IPS-NIHi11 (cell line): ENCODE data around the gene COL12A1.

Source experiments
- DNase-seq: peaks from one replicate; pipeline ENCODE4 v3.0.0; 2012; ENCODE audit warnings: mixed read lengths, low spot score

COL12A1 gene

DNA sequence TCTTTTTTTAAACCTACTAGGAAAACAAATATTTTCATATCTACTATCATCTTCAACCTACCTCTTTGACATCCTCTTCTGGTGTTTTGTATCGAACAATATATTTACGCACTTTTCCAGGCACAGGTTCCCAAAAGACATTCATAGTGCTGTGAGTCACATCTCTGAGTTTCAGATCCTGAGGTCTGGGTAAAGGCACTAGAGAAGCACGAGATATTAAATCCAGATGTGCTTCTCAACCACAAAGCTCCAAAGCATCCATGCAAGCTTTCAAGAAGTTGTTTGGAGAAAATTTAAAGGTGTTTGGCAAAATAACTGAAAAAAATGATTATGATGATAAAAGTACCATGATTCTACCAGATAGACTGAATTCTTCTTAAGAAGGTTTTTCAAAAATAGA, 62.7 kb downstream of the COL12A1 start:
- no peak for DNase-seq

- no peak for DNase-seq
Observed at GRCh38 chr6:75142721-75143120, 63.1 kb downstream of the COL12A1 start.

DNA sequence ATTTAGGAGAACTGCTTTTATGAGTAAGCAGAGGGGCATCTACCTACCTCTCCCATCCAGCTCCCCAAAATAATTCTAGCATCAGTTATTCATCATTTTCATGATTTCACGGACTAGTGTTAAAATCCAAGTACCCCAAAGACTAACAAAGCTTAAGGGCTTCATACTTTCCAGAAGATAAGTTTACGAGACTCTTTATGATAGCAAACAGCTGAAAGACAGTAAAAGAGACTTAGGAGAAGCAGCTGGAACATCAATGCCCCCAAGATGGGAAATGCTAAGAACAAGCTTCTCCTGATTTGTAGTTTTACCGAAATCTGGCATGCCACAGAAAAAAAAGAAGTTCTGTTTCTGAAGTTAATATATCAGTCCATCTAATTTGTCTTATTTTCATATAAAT, 70.0 kb downstream of the COL12A1 start:
- DNase-seq, result no peak

DNA sequence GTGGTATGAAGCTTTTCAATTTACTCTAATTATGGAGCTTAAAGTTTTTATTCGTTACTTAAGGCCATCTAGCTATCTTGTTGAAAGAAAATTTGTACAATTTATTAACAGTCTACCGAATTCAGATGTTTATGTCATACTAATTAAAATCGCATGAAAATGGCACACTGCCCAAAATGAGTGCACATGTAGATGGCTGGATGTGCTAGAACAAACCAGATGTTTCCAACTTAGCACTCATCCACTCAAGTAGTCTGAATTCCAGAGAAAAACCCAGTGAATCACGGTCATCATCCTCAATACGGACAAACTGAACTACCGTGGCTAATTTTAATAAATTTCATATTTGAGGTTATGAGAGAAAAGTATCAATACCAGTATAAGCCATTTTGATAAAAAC, 70.4 kb downstream of the COL12A1 start:
- no peak for DNase-seq

DNA sequence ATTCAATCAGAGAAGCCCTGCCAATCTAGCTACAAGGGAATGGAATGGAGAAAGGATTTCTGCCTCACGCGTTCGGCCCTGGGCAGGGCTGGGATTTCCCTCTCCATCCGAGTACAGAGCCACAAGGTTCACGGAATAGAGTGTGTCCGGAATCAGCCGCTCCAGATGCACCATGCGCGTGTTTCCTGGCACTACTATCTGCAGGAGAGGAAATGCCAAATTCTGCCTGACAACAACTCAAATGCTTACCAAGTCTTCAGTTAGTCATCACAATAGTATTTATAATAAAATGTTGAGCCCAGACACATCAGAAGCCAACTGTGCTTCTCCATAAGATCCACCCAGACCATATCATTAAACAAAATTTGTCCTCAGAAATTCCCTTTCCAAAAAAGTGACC, 75.1 kb downstream of the COL12A1 start:
- DNase-seq, result no peak

DNA sequence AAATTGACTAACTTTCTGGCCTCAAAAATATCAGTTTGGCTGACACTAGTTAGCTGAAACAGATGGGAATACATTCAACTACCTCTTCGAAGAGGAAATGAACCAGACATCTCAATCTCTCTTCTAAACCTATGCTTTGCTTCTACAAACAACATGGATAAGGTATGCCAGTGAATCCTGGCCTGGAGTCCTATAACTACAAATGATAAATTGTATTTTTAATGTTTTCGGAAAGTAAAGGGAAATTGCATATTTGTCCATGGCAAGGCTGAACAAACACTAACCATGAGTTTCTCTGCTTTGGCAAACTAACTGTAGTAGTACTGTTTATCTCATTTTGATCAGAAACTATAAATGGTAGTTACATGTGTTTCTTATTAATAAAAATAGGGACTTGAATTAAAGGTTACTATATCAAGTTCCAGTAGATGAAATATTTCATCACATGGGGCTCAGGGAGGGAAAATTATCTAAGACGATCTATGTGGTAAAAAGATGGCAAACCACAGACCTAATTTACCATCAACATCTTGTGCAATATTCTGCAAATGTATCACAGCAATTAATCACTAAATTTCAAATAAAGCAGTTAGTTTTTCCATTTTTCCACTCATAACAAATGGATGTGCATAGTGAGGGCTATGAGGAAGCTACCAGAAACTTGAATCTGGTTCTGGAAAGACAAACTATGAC, 76.8 kb downstream of the COL12A1 start:
- DNase-seq, result no peak

DNA sequence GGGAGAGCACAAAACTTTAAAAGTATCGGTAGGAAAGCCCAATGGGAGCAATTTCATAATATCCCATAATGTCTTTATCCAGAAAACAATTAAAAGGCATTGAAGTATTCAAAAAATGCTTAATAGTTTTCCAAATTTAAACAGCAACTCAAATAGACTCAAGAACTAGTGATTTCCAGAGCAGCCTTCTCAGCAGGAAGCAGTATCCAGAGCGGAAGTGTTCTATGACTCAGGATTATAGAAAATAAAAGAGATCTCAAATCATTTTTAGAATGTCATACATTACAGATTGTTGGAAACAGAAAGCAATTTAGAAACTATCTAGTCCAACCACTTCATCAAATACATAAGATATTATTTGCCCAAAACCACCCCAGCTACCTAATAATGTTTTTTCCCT, 79.3 kb downstream of the COL12A1 start:
- DNase-seq, result no peak

GRCh38 chr6:75124983-75125382, 80.9 kb downstream of the COL12A1 start:
- no peak for DNase-seq

GRCh38 chr6:75124085-75124484, 81.8 kb downstream of the COL12A1 start:
- DNase-seq, result no peak

- DNase-seq, result no peak
Observed at GRCh38 chr6:75118925-75119515, 86.8 kb downstream of the COL12A1 start.

GRCh38 chr6:75117701-75118100, 88.2 kb downstream of the COL12A1 start:
- no peak for DNase-seq

GRCh38 chr6:75116946-75117345, 88.9 kb downstream of the COL12A1 start:
- no peak for DNase-seq

- no peak for DNase-seq
Observed at GRCh38 chr6:75115481-75115880, 90.4 kb downstream of the COL12A1 start.

DNA sequence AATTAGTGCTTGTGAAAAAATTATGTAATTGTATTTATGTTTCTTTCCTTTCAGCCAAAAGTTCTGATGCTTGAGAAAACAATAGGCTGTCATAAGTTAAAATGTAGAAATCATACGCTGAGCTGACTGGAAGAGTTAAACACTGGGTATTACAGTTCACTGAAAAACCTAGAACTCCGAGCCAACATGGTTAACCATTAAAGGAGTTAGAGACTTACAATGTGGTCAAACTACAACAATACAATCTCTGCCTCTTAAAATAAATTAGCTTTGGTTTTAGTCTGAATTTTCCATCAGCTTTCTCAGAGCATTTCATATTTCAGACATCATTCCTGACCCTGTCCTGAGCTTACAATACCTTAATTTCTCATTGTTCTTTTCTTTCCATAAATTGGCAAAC, 91.0 kb downstream of the COL12A1 start:
- DNase-seq, result no peak

GRCh38 chr6:75114195-75114594, 91.7 kb downstream of the COL12A1 start:
- DNase-seq, result no peak

DNA sequence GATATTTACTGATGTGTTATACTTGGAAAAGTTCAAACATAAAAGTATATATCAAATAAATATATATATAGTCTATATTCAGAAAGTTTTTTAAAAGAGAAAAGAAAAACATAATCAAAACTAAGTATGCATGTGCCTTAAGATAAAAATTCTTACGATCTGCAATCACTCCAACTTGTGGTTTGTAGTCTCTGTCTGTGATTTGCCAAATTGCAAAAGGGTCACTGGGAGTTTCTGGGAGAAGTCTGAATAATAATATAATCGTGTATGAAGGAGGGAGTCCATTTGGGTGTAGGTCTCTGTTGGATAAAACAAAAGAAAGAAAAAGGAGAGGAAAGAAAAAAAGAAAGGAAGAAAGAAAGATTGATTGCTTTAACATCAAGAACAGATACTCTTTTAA, 92.4 kb downstream of the COL12A1 start:
- no peak for DNase-seq

- no peak for DNase-seq
Observed at GRCh38 chr6:75109765-75110164, 96.1 kb downstream of the COL12A1 start.

DNA sequence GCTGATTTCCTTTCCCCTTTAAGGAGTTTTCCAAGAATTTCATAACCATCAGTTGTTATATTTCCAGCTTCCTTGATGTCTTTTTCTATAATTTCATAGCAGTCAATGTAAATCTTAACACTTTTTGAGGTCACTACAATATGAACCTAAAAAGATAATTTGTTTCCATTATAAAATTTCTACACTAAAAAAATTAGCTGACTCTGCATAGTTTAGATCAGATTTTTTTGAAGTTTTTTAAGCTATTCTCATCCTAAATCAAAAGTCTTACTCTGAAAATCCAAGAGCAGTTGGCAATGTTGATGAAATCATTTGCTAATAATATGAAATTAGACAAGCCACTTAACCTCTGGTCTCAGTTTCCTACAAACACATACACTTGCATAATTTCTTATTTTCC, 96.8 kb downstream of the COL12A1 start:
- no peak for DNase-seq

DNA sequence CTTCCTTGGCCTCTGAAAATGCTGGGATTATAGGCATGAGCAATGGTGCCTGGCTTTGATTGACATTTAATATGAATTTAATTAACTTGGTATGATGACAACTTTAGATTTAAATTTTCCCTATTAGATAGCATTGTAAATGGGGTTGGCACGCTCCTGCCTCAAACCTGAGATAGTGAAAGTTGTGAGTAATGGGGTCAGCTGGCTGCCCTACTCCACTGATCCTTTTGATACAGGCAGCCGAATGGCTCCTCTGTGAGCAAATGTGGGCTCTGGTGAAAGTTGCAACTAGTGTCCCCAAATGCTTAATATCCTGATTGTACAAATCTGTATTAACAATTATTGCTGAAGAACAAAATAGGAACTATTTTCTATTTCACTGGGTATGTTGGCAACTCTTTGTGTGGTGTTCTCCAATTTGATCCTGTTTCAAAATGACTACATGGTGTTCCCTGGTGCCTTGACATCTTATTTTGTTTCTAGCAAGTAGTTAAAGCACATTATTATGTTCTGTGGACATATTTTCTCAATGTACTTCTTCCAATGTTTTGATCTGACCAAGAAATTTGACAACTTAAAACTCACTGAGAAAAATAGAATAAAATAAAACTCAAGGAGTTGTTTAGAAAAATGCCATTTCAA, 97.4 kb downstream of the COL12A1 start:
- DNase-seq, result no peak

DNA sequence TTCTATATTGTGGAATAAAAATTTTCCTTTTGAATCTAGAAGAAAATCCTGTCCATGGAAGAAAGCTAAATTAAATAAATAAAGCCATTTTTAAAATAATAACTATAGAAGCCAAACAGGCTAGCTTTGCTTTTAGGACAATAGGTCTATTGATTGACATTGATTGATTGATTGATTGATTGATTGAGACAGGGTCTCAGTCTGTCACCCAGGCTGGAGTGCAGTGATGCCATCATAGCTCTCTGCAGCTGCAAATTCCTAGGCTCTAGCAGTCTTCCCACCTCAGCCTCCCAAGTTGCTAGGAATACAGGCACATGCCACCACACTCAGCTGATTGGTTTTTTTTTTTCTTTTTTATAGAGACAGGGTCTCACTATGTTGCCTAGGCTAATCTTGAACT, 97.9 kb downstream of the COL12A1 start:
- DNase-seq, result no peak

- no peak for DNase-seq
Observed at GRCh38 chr6:75106426-75106825, 99.4 kb downstream of the COL12A1 start.

GRCh38 chr6:75103431-75103830, 102.4 kb downstream of the COL12A1 start:
- no peak for DNase-seq

DNA sequence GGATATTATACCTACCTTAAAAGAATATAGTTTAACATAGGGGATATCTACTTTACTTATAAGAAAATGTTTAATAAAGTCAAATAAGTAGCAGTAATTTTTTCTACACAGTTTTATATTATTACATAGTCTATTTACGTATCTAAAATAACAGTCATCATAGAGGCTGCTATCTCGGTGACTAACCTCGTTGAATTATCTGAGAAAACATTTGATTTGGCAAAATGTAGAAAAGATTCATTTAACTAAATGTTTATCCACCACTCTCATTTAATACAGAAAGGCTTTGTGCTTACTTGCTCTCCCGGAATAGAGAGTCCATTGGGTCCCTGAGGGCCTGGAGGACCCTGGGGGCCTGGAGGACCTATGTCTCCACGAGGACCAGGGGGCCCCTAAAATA, 103.6 kb downstream of the COL12A1 start:
- no peak for DNase-seq

- no peak for DNase-seq
Observed at GRCh38 chr6:75101896-75102295, 104.0 kb downstream of the COL12A1 start.
